K562 (cell line): ENCODE measurements around the gene ZBTB20.

Experiments
- BCOR ChIP-seq: fragments of 450-650 bp; IDR thresholded peaks from 2 replicates; pipeline ENCODE4 v1.6.1; 2016
- ZNF224 ChIP-seq: sonication (generic); formaldehyde crosslinking; IDR thresholded peaks from 2 replicates; pipeline ENCODE4 v1.8.0; 2022; ENCODE audit warnings: mild to moderate bottlenecking, missing genetic modification reagents
- ZNF232 ChIP-seq: sonication (generic); formaldehyde crosslinking; IDR thresholded peaks from 2 replicates; pipeline ENCODE4 v1.8.0; 2022; ENCODE audit warnings: mild to moderate bottlenecking, missing genetic modification reagents
- ZNF75A ChIP-seq: fragments of 450-650 bp; formaldehyde crosslinking; IDR thresholded peaks from 2 replicates; pipeline ENCODE4 v1.4.0; 2020; ENCODE audit warnings: mild to moderate bottlenecking
- TF ChIP-seq, protein P1 (sequence below), 3 experiments: IDR thresholded peaks in 2 of 3; conservative IDR thresholded peaks in 1 of 3; 2 replicates each; pipeline ENCODE4 v1.5.1; 2011 to 2012; ENCODE audit warnings: low read length in 3 of 3, mild to moderate bottlenecking in 3 of 3, control low read depth in 2 of 3, improper control_type of control experiment in 1 of 3, inconsistent platforms in 1 of 3, low read depth in 1 of 3, mixed read lengths in 1 of 3, moderate library complexity in 1 of 3; ENCODE audit not compliant: insufficient read depth in 2 of 3

DNA sequence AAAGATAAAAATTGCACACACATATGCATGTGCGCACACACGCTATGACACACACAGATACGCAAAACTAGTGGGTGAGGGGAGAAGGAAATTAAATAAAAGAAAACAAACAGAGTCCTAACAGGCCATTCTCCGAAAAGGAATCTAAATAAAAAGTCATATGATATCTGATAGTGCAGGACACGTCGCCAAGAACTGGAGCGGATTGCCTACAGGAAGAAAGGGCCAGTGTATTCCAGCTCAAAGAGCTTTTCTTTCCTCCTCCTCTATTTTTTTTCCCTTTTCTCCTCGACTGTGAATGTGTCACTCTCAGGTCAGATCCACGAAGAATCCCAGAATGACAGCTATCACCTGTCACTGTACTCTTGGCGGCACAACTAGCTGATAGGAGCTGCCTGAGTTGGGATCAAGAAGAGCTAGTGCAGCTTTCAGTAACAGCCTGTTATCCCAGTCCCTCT is 695.5 kb downstream of the ZBTB20 start:
- TF ChIP-seq, protein P1, sequence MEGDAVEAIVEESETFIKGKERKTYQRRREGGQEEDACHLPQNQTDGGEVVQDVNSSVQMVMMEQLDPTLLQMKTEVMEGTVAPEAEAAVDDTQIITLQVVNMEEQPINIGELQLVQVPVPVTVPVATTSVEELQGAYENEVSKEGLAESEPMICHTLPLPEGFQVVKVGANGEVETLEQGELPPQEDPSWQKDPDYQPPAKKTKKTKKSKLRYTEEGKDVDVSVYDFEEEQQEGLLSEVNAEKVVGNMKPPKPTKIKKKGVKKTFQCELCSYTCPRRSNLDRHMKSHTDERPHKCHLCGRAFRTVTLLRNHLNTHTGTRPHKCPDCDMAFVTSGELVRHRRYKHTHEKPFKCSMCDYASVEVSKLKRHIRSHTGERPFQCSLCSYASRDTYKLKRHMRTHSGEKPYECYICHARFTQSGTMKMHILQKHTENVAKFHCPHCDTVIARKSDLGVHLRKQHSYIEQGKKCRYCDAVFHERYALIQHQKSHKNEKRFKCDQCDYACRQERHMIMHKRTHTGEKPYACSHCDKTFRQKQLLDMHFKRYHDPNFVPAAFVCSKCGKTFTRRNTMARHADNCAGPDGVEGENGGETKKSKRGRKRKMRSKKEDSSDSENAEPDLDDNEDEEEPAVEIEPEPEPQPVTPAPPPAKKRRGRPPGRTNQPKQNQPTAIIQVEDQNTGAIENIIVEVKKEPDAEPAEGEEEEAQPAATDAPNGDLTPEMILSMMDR (IDR thresholded peaks at IDR 0.05 in 2 of 3, conservative IDR thresholded peaks at IDR 0.05 in 1 of 3; ENCODE audit: insufficient read depth in 2 of 3, low read depth in 1 of 3, low read length in 3 of 3) = no peak
- no peak for TF ChIP-seq BCOR
- no peak for TF ChIP-seq ZNF75A (CRISPR knock-in tag)
- no peak for TF ChIP-seq ZNF232 (CRISPR knock-in tag)
- TF ChIP-seq ZNF224 = no peak
